GM19035 (cell line): ENCODE data around the gene DCST1.

Experiments used
- ATAC-seq: cut with Tn5 transposase; IDR thresholded peaks from one replicate; pipeline ENCODE4 v1.9.1; 2021; ENCODE audit not compliant: unreplicated experiment

Gene DCST1

DNA sequence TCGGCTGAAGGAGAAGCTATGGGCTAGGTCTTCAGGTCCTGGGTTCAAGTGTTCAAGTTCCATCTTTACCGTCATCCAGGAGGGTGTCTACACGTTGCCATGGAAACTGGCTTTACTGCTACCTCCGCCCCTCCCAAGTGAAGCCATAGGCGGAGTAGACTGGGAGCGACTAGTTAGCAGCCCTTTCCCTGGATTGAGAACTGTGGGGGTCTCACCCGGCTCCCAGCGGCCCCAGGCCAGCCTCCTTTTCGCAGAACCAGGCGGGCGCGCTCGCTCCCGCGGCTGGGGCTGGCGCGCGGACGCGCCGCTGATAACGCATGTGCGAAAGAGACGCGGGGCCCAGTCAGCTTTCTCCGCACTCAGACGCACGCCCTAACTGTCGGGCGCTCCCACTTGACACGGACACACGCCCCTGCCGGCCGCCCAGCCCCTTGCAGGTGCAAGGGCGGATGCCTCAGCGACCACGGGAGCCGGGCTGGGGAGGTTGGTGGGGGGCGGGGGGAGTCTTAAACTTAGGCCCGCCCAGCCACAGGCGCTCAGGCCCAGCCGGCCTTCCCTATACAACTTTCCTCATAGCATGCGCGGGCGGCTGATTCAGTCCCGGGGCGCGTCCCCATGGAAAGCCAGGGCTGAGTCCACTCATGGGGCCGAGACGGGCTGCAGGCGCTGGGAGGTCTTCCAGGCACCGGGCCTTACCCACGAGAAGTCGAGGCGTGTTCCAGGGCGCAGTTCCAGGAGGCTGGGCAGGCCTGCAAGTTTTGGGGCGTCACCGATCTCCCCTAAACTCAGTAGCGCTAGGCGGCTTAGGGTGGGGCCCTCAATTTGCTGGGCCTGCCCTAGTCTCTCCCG, 37.3 kb downstream of the DCST1 start:
- ATAC-seq = peak; percentile 67

DNA sequence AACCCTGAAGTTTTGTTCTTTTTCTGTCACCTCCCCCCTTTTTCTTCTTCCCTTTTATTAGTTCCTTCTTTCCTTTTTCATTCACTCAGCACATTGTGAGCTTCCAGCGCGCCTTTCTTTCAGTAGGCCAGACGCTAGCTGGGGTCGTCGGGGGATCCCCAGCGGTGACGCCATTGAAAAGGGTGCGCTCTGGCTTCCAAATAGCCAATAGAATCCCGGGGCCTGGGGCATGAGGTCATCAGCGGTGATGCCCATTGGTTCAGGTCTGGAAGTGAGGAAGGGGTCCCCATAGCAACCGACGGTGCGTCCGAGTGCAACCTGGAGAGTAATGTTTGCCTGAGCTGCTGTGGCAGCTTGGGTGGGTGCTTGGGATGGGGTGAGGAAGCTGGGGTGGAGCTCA, 38.1 kb downstream of the DCST1 start:
- no peak for ATAC-seq

DNA sequence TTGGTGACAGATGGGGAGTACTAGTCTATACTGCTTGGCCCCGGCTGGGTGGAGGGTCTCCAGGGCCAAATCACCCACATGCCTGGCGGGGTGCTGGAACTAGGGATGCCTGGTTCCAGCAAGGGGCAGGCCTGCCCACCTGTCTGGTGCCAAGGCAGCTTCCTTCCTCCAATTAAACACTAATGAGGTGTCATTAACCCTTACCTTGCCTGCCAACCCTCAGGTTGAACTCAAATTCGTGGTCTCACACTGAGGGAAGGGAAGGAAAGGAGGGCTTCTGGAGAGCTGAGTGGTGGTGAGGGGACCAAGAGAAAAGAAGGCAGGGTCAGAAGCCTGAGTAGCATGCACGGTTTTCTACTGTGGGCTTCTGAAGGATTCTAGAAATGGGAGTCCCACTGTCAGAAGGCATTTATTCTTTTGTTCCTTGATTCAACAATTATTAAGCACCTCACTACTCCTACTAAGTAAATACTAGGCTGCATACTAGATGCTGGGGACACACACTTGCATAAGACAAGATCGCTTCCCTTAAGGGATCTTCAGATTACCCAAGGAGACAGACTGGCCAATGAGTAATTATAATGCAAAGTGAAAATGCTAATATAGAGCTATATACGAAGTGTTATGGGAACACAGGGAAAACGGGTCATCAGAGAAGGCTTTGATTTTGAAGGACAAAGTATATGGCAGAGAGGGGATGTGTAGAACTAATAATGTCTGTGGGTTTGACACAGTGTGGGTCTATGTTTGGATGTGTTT, 39.1 kb downstream of the DCST1 start:
- ATAC-seq = no peak

DNA sequence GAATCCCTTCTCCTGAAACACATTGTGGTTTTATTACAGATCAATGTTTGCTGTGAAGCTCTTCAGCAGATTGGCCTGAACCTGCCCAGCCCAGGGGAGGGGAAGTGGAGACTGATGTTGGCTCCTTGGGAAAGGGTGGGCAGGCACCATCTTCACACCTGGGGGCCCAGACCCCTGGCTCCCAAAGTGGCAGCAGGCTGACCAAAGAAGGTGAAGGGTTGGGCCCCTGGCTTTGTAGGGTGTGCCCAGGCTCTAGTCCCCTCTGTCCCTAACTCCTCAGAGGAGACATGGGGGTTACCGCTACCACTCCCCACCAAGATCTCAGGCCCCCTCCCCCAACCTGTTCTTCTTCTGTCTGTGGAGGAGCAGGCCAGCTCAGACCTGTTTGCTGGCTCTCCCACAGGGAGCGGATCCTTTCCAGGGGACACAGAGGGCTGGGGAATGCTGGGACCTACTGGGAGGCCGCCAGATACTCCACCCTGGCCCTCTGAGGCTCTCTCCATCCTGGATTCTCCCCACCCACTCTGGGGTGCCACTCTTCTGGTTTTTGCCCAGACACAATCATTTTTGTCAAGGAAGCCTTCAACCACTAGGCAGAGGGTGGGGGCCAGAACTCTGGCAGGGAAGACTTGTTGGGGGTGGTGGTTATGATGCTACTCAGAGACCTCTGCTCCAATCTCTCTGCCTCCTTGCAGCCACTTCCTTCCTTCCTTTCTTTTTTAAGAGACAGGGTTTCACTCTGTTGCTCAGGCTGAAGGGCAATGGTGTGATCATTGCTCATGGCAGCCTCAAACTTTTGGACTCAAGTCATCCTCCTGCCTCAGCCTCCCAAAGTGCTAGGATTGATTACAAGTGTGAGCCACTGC, 40.0 kb downstream of the DCST1 start:
- ATAC-seq = no peak

DNA sequence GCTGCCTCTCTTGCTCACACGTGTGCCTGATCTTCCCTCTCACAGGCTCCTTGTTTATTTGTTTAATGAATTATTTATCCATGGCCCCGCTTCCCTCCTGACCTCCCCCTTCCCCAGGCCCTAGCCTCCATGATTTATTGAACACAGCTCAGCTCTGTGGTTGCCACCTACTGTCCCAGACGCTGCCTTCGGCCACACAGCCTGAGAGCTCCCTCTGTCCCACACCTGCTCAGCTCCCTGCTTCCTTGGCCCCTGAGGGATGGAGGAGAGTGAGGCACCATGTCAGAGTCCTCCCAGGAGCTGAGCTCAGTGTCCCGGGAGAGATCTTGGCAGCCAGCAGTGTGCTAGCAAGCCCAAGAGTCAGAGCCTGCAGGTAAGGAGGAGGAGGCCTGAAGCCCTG, 41.9 kb downstream of the DCST1 start:
- ATAC-seq = no peak

DNA sequence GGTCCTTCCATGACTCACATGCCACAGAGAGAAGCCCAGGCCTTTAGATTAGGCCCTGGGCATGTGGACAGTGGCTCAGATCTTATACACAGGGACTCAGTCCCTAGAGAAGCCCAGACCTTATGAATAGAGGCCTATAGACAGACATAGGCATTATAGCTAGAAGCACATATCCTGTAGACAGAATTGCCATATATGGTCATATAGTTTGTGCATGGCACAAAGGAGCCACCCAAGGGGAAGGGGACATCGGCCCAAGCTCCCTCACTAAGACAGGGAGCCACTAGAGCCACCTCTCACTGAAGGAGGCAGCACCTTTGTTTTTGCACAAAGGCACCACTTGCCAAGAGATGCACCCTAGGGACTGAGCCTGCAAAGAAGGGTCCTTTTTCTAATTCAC, 42.7 kb downstream of the DCST1 start:
- no peak for ATAC-seq

DNA sequence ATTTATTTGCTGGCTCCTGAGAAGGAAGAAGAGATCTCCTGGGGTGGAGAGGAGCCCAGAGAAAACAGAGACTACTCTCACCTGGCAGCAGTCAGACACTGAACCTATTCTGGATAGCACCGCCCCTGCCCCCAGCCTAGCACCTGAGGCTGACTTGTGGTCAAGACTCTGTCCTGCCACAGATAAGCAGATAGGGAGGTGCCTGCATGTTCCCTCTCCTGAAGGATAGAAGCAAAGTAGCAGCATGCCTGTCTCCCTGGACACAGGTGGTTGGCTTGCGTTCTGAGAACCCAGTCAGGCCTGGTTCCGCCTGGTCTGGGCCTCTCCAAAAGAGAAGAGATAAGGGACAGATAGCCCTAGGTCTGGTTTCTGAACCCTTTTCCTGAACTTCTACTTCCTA, 43.7 kb downstream of the DCST1 start:
- ATAC-seq = no peak

DNA sequence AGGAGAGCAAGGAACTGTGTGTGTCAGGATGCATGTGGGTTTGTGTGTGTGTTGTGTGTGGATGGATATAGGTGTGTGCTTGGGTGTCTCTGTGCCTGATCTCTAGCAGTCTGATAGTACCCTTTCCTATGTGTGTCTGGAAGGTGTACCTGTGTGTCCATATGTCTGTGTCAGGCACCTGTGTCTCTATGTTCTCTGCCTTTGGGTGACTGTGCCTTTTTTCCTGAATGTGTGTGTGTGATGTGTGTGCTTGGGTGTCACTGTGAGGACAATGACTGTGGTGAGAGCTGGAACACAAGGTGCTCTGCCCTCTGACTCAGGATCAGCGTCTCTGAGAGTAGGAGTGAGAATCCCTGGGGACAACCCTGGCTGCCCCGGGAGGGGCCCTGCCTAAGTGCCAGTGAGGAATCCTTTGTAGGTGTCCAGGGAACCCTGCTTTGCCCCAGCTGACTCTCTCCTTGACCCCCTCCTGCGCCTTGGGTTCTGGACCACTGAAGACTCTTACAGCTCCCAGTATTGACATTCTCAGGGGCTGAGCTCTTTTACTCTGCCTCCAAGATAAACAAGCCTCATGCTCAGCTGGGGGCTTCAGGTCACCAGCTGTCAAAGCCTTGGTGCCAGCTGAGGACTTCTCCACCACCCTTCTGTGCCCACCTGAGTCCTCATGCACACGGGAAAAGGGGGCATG, 44.3 kb downstream of the DCST1 start:
- ATAC-seq = no peak

DNA sequence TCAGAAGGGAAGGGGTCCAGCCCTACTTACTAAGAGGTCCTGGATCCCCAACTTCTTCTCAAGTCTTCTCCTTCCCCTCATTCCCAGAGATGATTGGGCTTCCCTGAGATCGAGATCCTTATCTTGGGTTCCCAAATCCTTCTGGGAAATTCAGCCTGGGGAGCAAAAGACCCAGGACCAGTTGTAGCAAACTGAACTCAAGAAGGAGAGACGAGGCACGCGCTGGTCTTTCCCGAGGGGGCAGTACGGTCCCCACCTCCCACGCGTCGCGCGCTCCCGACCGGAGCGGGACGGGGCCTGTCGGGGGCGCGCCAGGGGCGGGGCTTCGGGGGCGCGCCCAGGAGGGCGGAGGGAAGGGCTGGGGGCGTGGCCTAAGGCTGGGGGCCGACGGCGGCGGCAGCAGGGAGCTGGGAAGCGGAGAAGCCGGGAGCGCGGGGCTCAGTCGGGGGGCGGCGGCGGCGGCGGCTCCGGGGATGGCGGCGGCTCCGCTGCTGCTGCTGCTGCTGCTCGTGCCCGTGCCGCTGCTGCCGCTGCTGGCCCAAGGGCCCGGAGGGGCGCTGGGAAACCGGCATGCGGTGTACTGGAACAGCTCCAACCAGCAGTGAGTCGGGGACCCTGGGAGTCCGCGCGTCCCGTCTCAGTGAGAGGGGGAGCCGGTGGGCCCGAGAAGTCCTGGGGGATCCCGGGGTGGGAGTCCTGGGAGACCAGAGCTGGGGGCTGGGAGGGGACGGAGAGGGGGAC, 45.0 kb downstream of the DCST1 start, which contains the start of gene EFNA3:
TSS of gene EFNA3 (plus strand) at position 369 of the 741 bp plus-strand sequence. CDS start at position 474, 105 bp downstream.
- ATAC-seq = no peak

DNA sequence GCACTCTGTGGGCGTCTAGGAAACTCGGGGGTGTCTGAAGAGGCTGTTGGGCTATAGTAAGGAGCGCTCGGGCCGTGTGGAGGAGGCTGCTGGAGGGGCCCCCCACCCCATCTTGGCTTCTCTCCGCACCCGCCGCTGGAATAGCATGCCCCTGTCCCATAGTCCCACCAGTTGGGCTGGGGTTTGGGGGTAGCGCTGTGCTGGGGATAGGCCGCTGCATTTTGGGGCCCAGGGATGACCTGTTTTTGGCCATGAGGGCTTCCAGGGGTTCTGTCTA, 45.5 kb downstream of the DCST1 start:
- no peak for ATAC-seq

DNA sequence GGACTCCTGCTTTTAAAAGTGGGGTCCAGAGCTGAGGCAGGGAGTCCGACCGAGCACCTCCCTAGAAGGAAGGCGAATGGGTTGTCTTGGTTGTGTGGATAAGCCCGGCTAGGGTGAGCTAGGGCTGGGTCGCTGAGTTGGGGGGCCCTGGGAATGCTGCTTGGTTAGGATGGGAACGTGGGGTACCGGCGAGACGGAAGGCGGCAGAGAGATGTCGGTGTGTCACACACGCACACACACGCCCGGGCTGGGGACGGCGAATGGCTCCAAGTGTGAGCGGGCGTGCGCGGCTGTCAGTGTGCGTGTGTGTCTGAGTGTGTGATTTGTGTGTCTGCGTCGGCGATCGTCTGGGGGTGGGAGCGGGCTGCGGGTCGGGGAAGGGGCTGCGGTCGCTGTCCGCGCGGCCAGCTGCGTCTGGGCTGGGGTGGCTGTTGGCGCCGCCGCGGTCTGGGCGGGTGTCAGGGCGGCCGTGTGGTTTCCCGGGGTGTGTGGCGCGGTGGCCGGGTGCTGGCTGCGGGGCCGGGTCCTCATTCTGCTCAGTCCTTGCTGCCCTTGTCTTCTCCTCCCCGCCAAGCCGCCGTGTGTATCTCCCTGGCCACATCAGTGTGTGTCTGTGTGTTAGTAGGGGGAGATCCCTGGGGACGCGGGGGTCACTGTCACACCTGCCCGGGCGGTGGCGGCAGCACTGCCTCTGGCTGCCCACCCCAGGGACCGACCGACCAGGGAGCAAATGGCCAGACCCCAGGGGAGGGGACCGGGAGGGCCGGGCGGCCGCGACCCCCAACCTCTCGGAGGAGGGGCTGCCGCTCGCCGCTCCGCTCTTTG, 46.1 kb downstream of the DCST1 start:
- ATAC-seq = no peak

DNA sequence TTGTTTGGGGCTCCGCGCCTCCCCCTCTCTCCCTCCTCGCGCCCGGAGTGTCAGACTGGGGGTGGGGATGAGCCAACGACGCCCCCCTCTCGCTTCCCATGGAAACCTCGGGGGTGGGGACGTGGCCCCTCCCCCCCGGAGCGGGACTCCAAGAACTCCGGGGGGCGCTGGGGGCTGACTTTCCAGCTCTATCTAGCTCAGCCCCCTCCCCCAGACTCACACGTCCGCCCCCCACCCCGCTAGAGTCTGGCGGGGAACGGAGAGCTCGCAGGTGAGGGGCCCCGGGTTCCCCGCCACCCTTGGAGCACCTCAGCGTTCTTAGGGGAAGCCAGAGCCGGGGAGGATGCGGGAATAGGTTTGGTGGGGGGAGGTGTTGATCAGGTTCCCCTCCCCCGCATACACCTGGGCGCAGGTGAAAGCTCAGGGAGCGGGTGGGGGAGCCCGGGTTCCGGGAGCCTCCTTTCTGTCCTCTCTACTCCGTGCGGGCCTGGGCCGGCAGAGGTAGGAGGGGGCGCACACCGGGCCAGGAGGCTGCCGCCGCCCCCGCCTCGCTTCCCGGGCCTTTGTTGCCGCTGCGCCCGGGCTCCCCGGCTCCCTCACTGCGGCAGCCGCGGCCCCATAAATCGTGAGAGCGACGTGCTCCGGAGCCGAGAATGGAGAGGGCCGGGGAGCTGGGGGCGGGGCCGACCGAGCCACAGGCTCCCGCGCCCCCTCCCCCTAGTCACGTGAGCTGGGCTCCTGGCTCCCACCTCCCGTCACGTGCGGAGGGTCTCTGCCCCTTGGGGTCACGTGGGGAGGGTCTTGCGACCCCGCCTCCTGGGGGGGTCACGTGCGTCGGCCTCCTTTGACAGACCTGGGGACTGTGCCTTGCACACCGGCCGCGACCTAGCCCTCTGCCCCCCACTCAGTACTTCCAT, 46.9 kb downstream of the DCST1 start:
- no peak for ATAC-seq

DNA sequence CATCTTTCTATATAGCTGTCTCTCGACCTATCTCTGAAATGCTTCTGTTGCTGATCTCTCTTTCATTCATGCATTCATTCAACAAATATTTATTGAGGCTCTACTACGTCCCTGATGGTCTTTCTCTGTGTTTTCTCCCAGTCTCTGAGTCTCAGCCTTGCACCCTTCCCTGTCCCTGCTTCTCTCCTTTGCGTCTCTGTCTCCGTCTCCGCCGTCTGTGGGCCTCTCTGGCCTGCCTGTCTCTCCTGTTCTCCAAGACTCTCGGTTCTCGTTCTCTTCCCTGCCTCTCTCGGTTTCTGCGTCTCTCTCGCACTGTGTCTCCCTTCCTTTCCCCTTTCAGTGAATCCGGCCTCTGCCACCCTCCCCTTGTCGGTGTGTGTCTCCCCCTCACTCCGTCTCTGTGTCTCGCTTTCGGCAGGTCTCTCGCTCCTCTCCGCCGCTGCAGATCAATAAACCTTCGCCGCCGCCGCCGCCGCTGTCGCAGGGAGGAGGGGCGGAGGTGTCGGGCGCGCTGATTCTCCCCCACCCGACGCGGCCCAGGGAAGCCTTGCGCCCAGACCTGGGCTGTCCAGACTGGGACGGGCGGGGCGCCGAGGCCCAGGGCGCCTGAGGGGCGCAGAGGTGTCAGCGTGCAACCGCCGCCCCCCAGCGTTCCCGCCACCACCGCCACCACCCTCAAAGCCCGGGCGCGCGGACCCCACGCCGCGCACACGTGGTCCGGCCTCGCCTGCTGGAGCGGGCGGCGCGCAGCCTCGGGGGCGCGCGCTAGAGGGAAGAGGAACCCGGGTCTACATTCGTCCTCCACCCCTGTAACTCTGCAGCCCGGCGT, 48.1 kb downstream of the DCST1 start:
- ATAC-seq = no peak

DNA sequence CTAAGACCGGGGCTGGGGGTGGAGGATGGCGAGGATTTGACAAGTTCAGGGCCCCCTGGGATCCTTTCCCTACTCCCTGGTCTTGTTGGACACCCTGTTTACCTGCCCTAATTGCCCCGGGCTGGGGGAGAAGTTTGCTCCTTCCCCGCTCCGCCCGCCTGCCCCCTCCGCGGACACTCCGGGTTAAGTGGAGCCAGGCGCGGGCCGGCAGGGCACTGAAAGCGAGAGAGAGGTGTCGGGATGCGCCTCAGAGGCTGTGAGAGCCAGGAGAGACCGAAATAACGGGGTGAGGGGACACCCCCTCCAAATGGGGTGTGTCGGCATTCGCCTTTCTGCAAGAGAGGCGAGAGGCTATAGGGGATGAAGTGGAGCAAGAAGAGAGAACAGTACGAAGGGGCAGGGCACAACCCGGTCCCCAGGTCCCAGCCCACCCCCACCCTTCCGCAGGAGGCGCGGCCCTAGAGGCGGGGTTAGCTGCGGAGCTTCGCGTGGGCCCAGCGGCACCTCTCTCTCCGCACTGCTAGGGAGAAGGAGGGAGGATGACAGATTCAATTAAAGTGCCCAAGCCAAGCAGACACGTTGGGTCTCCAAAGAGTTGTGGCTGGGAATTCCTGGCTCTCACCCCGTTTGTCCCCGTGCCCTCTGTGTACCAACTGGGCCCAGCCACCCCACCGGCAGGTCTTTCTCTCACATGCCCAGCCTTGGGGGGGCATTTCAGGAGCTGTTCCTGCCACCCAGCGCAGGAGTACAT, 48.9 kb downstream of the DCST1 start:
- no peak for ATAC-seq

DNA sequence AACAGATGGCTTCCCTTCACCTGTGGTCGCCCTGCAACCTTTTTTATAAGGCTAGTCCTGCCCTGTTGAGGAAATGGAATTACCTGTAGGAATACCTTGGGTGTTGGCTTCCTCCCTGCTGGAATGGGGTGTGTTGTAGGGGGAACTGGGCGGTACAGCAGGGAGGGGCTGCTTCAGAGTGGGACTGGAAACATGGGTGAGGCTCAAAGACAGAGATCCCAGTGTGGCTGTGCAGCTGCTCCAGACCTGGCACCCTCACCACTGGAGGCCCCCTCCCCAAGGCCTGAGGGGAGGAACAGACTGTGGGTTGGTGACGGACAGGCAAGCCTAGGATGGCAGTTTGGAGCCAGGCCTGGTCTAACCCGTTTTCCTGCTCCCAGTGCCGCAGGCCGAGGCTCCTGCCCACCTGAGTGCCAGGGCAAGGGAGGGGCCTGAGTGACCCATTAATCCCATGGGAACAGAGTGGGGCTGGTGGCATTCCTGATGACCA, 49.5 kb downstream of the DCST1 start:
- no peak for ATAC-seq

DNA sequence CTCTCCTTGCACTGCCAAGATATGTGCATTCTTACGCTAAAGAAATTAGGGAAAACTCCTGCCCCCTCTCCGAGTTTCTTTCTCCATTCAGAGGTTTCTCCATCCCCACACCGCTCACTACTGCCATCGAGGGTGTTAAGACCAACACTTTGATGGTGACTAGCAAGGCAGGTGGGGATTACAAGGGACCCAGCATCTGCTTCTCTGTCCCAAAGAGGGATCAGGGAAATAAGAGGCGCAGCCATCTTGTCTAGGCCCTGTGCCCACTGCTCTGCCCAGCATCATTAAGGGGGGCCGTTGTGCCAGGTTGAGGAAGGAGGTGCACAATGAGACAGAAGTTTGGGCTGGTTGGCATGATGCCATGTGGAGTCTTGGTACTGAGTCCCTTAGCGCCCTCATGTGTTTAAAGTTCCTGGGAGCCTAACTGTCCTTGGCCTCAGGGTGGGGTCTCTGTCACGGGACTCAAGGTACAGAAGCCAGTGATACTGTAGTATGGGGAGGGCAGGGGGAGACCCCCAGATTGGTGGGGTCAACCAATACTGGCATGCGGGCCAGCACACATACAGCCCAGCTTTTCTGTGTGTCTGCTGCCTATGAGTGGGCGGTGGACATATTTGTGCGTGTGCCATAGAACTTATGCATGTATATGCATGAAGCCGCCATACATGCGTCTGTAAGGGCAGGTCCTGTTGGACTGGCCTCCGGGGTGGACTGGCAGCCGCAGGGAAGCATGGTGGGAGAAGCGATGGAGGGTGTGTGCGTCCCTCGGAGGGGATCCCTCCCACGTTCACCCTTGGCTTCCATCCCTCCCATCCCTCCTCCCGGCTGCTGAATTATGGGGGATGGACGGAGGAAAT, 50.5 kb downstream of the DCST1 start:
- ATAC-seq = no peak
